IPS-18c (cell line): Measurements from ENCODE around the gene ESRRA.

Source experiments
- H3K4me3 ChIP-seq: 2 replicates; pipeline ENCODE4 v1.7.0; 2013; ENCODE audit warnings: low read depth, mild to moderate bottlenecking, low read length, moderate library complexity; ENCODE audit not compliant: insufficient read depth
- H3K9me3 ChIP-seq: one replicate; pipeline ENCODE4 v1.6.1; 2013; ENCODE audit warnings: mild to moderate bottlenecking, low read length, moderate library complexity; ENCODE audit not compliant: control insufficient read depth, insufficient read depth

Gene ESRRA

DNA sequence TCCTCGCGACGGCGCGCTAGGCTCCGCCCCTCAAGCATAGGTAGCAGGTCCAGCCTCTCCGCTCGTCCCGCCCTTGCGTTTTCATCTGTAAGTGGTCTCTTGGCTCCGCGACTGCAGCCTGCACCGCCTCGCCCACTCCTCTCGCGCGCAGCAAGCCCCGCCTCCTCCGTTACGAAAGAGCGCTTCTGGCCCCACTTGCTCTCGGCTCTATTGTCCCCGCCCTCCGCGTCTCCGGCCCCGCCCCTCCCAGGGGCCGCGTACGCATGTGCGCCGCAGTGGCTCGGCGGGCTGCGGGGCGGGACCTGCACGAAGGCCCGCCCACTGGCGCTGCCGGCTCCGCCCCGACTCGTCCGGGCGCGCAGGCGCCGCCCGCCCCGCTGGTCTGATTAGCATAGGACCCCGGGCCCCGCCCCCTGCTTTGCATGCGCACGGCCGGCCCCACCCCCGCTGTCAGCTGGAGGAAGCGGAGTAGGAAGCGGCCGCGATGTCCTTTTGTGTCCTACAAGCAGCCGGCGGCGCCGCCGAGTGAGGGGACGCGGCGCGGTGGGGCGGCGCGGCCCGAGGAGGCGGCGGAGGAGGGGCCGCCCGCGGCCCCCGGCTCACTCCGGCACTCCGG, at the start of gene ESRRA:
ESRRA (plus strand) TSS at position 450 of the 616 bp plus-strand sequence. CDS start 1,656 bp downstream, outside the sequence.
- peak within 1 kb of the TSS; percentile 67 for H3K4me3 ChIP-seq
- H3K9me3 ChIP-seq: no peaks in the 10 kb centered on the region

DNA sequence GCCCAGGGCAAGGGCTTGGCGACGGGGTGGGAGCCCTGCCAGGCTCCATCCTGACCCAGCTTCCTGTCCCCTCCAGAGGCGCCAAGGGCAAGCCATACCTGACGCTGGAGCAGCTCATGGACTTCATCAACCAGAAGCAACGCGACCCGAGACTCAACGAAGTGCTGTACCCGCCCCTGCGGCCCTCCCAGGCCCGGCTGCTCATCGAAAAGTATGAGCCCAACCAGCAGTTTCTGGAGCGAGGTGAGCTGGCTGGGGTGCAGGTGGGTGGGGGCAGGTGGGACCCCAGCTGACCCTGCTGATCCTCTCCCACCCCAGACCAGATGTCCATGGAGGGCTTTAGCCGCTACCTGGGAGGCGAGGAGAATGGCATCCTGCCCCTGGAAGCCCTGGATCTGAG, 49.0 kb upstream of the ESRRA start:
- no peak overlapping the region for H3K4me3 ChIP-seq

DNA sequence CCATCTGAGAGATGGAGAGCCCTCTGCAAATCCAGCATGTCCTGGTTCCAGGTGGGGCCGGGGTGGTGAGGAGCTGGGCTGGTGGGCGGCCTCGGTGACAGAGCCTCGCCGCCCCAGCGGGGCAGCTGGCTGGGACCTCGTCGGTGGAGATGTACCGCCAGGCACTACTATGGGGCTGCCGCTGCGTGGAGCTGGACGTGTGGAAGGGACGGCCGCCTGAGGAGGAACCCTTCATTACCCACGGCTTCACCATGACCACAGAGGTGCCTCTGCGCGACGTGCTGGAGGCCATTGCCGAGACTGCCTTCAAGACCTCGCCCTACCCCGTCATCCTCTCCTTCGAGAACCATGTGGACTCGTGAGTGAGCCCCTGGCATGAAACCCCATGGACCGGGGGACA, 47.0 kb upstream of the ESRRA start:
- no peaks in the 10 kb centered on the region for H3K9me3 ChIP-seq
- H3K4me3 ChIP-seq: no peak overlapping the region

More for the DNA sequence above, 49.0 kb upstream of the ESRRA start:
- H3K9me3 ChIP-seq: no peaks in the 10 kb centered on the region

DNA sequence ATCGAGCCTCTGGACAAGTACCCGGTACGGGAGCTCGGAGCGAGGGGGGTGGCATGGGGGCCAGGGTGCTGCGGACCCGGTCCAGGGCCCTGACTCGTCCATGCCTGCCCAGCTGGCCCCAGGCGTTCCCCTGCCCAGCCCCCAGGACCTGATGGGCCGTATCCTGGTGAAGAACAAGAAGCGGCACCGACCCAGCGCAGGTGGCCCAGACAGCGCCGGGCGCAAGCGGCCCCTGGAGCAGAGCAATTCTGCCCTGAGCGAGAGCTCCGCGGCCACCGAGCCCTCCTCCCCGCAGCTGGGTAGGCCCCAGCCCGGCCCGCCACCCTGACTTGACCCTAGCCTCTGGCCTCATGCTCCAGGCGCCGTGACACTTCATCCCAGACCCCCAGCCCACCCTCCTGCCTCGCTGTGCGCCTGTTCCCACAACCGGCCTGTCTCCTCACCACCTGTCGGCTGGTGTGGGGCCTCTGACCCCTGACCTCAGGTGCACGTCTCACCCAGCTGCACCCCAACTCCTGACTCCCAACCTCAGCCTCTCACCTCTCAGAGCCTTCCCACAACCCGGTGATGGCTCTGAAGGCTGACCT, 46.3 kb upstream of the ESRRA start:
- no peak overlapping the region for H3K4me3 ChIP-seq
- H3K9me3 ChIP-seq: no peaks in the 10 kb centered on the region

DNA sequence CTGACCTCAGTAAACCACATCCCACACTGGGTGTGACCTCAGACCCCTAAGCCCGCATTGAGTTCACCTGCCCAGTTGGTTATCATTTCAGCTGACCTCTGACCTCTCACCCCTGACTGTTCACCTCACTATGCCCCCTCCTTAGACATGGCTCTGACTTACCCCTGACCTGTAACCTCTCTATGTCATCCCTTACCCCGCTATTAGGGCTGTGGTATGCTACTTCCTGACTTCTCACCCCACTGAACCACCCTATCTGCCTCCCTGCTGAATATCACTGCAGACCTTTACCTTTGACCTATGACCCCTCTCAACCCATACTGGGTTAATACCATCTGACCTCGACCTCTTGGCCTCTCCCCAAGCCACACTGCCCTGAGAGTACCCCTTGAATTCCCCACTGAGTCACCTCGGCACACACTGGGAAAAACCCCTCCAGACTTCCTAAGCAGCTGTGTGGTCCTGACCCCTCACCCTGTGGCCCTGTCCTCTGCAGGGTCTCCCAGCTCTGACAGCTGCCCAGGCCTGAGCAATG, 45.7 kb upstream of the ESRRA start:
- no peak overlapping the region for H3K4me3 ChIP-seq

DNA sequence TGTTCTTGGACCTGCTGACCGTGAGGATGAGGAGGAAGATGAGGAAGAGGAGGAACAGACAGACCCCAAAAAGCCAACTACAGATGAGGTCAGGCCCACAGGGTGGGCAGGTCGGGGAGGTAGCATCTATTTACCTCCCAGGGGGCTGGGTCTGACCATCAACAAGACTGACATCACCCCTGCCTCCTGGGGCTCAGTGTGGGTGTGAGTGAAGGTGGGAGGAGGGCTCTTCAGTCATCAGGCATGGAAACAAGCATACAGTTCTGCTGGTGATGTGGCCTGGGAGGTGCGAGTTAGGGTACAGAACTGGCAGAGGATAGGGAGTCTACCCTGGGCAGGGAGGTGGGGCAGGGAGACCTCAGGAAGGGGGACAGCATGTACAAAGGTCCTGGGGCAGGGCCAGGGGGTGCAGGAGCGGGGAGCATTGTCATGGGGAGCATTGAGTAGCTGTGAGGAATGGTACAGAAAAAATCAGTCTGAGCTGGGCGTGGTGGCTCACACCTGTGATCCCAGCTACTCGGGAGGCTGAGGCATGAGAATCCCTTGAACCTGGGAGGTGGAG, 45.1 kb upstream of the ESRRA start:
- Histone ChIP-seq H3K9me3 (no peaks in the 10 kb centered on the region), H3K4me3 (no peak overlapping the region)

More for the DNA sequence above, 45.7 kb upstream of the ESRRA start:
- H3K9me3 ChIP-seq: no peaks in the 10 kb centered on the region

DNA sequence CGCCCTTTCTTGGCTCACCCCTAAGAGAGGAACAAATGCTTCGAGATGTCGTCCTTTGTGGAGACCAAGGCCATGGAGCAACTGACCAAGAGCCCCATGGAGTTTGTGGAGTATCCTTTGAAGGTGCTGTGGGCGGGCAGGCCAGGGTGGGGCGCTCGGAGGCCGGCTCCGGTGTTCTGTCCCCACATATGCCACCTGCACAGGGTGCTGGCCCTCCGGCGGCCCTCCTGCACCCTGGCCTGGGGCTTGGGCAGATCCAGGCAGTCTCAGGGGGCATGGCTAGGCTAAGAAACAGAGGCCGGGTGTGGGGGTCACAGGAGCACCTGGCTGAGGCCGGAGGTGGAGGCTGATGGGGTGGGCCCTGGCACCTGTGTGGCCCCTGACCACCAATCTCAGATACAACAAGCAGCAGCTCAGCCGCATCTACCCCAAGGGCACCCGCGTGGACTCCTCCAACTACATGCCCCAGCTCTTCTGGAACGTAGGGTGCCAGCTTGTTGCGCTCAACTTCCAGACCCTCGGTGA, 43.7 kb upstream of the ESRRA start:
- Histone ChIP-seq H3K4me3 (no peak overlapping the region), H3K9me3 (no peaks in the 10 kb centered on the region)

DNA sequence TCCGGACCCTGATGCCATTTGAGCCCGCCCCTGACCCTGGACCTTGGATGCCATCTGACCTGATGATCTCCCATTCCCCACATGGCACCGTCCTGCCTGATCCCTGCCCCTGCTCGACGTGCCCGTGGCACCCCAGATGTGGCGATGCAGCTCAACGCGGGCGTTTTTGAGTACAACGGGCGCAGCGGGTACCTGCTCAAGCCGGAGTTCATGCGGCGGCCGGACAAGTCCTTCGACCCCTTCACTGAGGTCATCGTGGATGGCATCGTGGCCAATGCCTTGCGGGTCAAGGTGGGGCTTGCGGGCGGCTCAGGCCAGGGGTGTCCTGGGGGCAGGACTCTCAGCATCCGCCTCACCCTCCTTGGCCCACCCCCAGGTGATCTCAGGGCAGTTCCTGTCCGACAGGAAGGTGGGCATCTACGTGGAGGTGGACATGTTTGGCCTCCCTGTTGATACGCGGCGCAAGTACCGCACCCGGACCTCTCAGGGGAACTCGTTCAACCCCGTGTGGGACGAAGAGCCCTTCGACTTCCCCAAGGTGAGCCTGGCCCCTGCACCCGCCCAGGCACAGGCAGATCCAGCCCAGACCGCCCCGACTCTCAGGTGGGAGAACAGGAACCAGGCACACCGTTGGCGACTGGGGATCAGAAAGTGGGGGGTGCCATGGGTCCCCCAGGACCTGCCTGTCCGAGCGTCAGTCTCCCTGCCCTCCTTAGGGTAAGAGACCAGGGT, 42.9 kb upstream of the ESRRA start:
- H3K4me3 ChIP-seq: no peak overlapping the region
- H3K9me3 ChIP-seq: no peaks in the 10 kb centered on the region

DNA sequence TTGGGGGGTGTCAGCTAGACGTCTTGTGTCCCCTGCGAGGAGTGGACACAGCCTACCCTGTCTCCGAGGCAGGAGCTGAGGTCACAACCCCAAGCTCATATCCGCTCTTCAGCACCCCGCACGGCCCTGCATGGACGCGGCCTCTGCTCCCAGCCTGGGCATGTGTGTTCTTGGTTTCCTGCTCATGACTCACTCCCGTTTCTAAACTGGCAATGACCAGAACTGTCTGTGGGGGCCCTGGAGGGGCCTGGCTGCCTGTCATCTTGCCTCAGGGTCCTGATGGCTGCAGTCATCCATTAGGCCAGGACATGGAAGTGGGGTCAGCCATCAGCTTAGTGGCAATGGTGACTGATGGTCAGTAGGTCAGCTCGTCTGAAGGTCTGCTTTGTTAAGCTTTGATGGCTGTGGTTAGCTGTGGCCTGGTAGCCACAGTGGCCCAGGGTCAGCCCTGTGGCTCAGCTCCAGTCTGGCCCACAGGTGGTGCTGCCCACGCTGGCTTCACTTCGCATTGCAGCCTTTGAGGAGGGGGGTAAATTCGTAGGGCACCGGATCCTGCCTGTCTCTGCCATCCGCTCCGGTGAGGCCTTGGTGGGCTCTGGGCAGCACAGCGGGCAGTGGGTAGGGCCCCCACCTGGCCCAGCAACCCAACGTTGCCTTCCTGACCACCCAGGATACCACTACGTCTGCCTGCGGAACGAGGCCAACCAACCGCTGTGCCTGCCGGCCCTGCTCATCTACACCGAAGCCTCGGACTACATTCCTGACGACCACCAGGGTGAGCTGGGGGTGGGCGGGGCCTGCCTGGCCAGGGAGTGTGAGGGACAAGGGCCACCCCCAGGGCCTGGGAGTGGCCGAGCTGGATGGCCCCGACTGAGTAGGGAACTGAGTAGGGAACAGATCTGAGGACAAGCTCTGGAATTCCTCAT, 42.0 kb upstream of the ESRRA start:
- Histone ChIP-seq H3K9me3 (no peaks in the 10 kb centered on the region), H3K4me3 (no peak overlapping the region)

DNA sequence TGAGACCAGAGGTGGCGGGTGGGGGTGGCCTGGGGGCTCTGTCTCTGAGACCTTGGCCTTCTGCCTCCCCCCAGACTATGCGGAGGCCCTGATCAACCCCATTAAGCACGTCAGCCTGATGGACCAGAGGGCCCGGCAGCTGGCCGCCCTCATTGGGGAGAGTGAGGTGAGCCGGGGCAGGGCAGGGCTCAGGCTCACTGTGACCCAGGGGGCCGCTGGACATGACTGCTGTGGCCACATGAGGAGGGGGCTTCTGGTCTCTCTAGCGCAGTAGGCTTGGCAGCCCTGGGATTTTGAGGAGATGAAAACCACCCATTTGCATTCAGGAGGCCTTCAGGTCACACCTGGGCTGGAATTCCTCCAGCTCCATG, 41.4 kb upstream of the ESRRA start:
- H3K4me3 ChIP-seq: no peak overlapping the region

DNA sequence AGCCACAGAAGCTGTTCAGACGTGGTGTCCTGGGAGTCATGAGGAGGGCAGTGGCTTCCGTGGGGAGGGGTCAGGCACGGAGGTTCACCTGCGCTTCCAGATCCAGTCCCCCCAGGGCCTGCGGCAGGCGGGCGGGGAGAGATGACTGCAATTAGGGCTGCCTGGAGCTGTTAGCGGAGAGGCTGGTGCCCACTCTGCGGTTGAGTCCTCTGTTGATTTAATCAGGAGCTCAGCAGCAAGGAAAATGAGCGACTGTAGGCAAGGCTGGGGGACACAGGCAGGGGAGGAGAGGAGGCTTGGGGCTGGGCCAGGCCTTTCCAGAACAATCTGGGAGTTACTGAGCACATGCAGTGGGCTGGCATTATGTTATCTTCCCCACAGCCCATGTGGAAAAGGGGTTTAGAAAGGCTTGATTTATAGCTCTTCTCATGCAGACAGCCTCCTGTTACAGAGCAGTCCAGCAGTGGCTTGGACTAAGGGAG, 40.9 kb upstream of the ESRRA start:
- Histone ChIP-seq H3K4me3 (no peak overlapping the region), H3K9me3 (no peaks in the 10 kb centered on the region)

More for the DNA sequence above, 41.4 kb upstream of the ESRRA start:
- no peaks in the 10 kb centered on the region for H3K9me3 ChIP-seq

DNA sequence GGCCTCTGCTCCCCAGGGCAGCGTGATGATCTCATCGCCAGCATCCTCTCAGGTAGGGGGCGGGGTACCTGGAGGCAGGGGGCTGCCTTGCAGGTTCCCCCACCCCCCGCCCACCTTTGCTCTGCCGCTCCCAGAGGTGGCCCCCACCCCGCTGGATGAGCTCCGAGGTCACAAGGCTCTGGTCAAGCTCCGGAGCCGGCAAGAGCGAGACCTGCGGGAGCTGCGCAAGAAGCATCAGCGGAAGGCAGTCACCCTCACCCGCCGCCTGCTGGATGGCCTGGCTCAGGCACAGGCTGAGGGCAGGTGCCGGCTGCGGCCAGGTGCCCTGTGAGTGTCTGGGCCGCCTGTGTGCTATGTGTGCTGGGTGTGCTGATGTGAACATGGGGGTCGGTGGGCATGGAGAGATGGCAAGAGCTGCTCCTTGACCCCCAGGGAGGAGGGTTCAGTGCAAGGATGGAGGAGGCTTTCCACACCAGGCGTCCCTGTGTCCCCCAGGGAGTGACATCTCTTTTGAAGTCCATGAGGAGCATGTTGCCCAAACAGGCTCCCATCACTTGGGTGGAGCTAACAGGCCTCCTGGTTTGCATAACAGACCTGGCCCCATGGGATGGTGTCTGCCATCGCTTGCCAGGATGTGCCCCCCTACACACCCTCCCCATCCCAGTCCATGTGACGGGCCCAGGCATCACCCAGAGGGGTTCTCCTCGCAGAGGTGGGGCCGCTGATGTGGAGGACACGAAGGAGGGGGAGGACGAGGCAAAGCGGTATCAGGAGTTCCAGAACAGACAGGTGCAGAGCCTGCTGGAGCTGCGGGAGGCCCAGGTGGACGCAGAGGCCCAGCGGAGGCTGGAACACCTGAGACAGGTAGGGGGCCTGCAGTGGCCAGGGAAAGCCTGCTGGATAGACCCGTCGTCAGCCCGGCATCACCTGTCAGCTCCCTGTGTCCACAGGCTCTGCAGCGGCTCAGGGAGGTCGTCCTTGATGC, 39.9 kb upstream of the ESRRA start:
- Histone ChIP-seq H3K9me3 (no peaks in the 10 kb centered on the region), H3K4me3 (no peak overlapping the region)

DNA sequence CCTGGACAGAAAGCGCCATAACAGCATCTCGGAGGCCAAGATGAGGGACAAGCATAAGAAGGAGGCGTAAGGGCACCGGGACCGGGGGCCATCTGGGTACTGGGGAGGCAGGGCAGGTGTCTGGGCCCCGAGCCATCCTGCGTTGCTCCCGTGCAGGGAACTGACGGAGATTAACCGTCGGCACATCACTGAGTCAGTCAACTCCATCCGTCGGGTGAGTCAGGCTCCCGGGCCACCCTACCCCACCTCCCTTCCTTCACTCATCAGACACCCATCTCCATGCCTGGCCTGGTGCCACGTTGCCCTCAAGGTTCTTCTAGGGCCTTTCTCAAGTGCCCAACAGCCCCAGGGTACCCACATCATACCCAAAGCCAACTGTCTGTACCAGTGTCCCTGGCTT, 39.0 kb upstream of the ESRRA start:
- Histone ChIP-seq H3K4me3 (no peak overlapping the region), H3K9me3 (no peaks in the 10 kb centered on the region)

DNA sequence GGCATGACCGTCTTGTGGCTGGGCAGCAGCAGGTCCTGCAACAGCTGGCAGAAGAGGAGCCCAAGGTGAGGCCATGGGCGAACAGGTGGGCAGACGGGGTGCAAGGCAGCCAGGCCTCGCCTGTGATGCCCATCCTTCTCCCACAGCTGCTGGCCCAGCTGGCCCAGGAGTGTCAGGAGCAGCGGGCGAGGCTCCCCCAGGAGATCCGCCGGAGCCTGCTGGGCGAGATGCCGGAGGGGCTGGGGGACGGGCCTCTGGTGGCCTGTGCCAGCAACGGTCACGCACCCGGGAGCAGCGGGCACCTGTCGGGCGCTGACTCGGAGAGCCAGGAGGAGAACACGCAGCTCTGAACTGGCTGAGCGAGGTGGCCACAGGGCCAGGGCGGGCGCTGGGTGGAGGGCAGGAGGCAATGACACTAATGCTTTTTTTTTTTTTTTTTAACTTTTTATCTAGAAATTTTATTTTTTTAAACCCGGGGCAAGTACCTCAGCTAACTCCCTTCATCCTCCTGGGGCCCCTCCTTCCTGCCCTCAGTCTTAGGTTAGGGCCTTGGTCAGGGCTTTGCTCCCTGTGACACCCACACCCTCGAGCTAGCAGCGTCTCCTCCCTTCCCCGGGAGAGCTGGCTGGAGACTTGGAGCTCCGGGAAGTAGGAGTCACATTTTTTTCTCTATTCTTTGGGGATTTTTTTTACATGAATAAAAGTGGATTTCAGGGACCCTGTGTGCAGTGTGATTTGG, 37.9 kb upstream of the ESRRA start:
- H3K4me3 ChIP-seq: no peak overlapping the region

More for the DNA sequence above, 37.9 kb upstream of the ESRRA start:
- no peaks in the 10 kb centered on the region for H3K9me3 ChIP-seq
